Mucosa of descending colon (tissue), 3 donors: ENCODE measurements around the gene ZFAND3. TPM values are rescaled to one million over a fixed set of nuclear protein-coding genes. Genes with fewer than 3 reads are reported as not detected.
"Not testable (repeated sequence)": the region's sequence is repeated elsewhere in the genome, so short reads cannot be mapped to it uniquely, and the experiment has no call there.

ENCODE experiments used
- ATAC-seq: fragments of 200-7000 bp; cut with Tn5 transposase; one replicate; pipeline ENCODE4 v1.9.1; 2020; ENCODE audit warnings: mild to moderate bottlenecking, moderate library complexity
- DNase-seq, 3 donors: peaks; one replicate each; pipeline ENCODE4 v3.0.0-alpha.2; 2020
- H3K36me3 ChIP-seq: fragments of 200-600 bp; one replicate; pipeline ENCODE4 v1.8.0; 2021; ENCODE audit warnings: low read depth, mild to moderate bottlenecking
- H3K4me1 ChIP-seq: fragments of 200-600 bp; one replicate; pipeline ENCODE4 v1.8.0; 2021; ENCODE audit warnings: low read depth, mild to moderate bottlenecking
- H3K4me3 ChIP-seq: fragments of 200-600 bp; one replicate; pipeline ENCODE4 v1.8.0; 2021; ENCODE audit warnings: mild to moderate bottlenecking
- H3K9me3 ChIP-seq: fragments of 200-600 bp; one replicate; pipeline ENCODE4 v1.8.0; 2021; ENCODE audit warnings: mild to moderate bottlenecking
- intact Hi-C, 2 donors: fragments of 100-400 bp; cut with DNase I in 1 of 2; cut with micrococcal nuclease in 1 of 2; formaldehyde crosslinking; loops; one replicate each; pipeline versions ENCODE4 v1.11.0 to v1.11.1; 2022; cut with DNase I, micrococcal nuclease
- total RNA-seq, 3 donors: library from RNA; stranded (reverse); fragmentation: NEBNext Ultra II Directional in 2 of 3; extraction: Animal tissue kit (Norgen Biotek cat#: 25700) in 2 of 3; gene quantifications; one replicate each; pipeline versions ENCODE4 v1.2.1 to v1.2.4, GENCODE V29; 2021 to 2023
- TF ChIP-seq, protein P1 (sequence below): fragments of 200-600 bp; IDR thresholded peaks from one replicate; pipeline ENCODE4 v1.8.0; 2022; ENCODE audit warnings: antibody characterized with exemption, mild to moderate bottlenecking
- donor health status: DM: no; HTN: no; CAD: no; lungs with moderate emphysema.
- donor health status: DM: no; HTN: no; CAD: no.
- donor health status: DM: no; HTN: yes; CAD: no.

ZFAND3 gene
- total RNA-seq, 3 donors from 2014 or later, result 63.9 to 84.0 (median 82.2) TPM

GRCh38 chr6:38117281-38117680 is 297.8 kb downstream of the ZFAND3 start:
- no peak for DNase-seq
- TF ChIP-seq, protein P1, sequence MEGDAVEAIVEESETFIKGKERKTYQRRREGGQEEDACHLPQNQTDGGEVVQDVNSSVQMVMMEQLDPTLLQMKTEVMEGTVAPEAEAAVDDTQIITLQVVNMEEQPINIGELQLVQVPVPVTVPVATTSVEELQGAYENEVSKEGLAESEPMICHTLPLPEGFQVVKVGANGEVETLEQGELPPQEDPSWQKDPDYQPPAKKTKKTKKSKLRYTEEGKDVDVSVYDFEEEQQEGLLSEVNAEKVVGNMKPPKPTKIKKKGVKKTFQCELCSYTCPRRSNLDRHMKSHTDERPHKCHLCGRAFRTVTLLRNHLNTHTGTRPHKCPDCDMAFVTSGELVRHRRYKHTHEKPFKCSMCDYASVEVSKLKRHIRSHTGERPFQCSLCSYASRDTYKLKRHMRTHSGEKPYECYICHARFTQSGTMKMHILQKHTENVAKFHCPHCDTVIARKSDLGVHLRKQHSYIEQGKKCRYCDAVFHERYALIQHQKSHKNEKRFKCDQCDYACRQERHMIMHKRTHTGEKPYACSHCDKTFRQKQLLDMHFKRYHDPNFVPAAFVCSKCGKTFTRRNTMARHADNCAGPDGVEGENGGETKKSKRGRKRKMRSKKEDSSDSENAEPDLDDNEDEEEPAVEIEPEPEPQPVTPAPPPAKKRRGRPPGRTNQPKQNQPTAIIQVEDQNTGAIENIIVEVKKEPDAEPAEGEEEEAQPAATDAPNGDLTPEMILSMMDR, result no peak
- H3K36me3 ChIP-seq, result no peaks in the 10 kb centered on the region
- H3K9me3 ChIP-seq, result no peaks in the 10 kb centered on the region
- ATAC-seq, result no peak
- intact Hi-C loops, result no loop called here
- H3K4me1 ChIP-seq, result peaks cover 4% of the 10 kb centered on the region
- H3K4me3 ChIP-seq, result no peak overlapping the region

DNA sequence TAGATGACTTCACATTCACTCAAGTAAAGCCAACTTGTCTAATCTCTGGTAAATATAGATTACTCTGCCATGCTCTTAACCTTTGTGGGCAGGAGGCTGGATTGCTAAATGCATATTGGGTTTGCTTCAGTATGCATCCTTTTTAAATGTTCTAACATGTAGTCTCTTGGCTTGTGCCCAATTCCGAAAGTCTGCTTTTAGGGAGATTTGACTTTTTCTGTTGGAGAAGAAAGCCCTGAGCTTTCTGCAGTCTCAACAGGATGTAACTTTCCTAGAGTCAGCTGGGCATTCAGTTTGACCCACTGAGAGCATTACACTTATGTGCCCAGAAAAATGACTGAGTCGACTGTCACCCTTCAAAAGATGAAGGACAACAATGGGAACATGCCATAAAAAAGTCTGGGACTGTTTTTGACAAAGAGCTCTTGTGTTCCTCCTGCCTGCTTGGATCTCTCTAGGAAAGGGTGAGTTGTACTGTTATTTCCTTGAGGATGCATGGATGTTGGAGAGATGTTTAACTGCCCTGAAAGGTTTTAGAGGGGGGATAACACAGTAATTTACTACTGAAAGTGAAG is 299.4 kb downstream of the ZFAND3 start:
- Histone ChIP-seq H3K4me1 (peaks cover 4% of the 10 kb centered on the region), H3K36me3 (no peaks in the 10 kb centered on the region), H3K9me3 (no peaks in the 10 kb centered on the region), H3K4me3 (no peak overlapping the region)
- ATAC-seq (no peak), DNase-seq (no peak)
- TF ChIP-seq, protein P1, result no peak
- intact Hi-C loops, result no loop called here

- ATAC-seq (no peak), DNase-seq (no peak)
- Histone ChIP-seq H3K4me1 (peaks cover 3% of the 10 kb centered on the region), H3K9me3 (no peaks in the 10 kb centered on the region), H3K4me3 (no peak overlapping the region), H3K36me3 (no peaks in the 10 kb centered on the region)
- intact Hi-C loops, result no loop called here
- TF ChIP-seq, protein P1, result no peak
These were observed 300.0 kb downstream of the ZFAND3 start for GRCh38 chr6:38119516-38119915.

DNA sequence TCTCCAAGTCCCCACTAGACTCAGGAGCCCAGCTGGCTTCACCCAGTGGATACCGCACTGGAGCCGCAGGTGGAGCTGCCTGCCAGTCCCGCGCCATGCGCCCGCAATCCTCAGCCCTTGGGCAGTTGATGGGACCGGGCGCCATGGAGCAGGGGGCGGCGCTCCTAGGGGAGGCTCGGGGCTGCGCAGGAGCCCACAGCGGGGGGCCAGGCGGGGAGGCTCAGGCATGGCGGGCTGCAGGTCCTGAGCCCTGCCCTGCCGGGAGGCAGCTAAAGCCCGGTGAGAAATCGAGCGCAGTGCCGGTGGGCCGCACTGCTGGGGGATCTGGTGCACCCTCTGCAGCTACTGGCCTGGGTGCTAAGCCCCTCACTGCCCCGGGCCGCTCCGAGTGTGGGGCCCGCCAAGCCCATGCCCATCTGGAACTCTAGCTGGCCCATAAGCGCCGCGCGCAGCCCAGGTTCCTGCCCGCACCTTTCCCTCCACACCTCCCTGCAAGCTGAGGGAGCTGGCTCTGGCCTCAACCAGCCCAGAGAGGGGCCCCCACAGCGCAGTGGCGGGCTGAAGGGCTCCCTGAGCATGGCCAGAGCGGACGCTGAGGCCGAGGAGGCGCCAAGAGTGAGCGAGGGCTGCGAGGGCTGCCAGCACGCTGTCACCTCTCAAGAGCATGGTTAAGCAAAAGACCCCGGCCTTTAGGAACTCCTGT is 304.8 kb downstream of the ZFAND3 start:
- ATAC-seq, H3K4me3 ChIP-seq, intact Hi-C loops: not testable (repeated sequence)

GRCh38 chr6:38127284-38127683 is 307.8 kb downstream of the ZFAND3 start:
- no peaks in the 10 kb centered on the region for H3K4me1 ChIP-seq
- H3K36me3 ChIP-seq, result no peaks in the 10 kb centered on the region
- no peak for DNase-seq
- no peaks in the 10 kb centered on the region for H3K9me3 ChIP-seq
- intact Hi-C loops, result no loop called here
- TF ChIP-seq, protein P1, result no peak
- H3K4me3 ChIP-seq, result no peak overlapping the region
- ATAC-seq, result no peak

More for the DNA sequence above, 304.8 kb downstream of the ZFAND3 start:
- not testable (repeated sequence) for DNase-seq, H3K4me1 ChIP-seq, H3K9me3 ChIP-seq, H3K36me3 ChIP-seq

GRCh38 chr6:38131527-38131965 is 312.0 kb downstream of the ZFAND3 start:
- H3K4me1 ChIP-seq, result no peaks in the 10 kb centered on the region
- no peaks in the 10 kb centered on the region for H3K9me3 ChIP-seq
- peak; percentile 45 for ATAC-seq
- TF ChIP-seq, protein P1, result no peak
- H3K36me3 ChIP-seq, result no peaks in the 10 kb centered on the region
- H3K4me3 ChIP-seq, result no peak overlapping the region
- DNase-seq, result no peak
- intact Hi-C loops, result no loop called here
